AG10803 (cell line): ENCODE results near the gene PJA2.

Experiments used
- DNase-seq: peaks from one replicate; pipeline ENCODE4 v3.0.0; 2010; ENCODE audit warnings: low read depth
- H3K4me3 ChIP-seq: 2 replicates; pipeline ENCODE4 v1.5.1; 2011; ENCODE audit warnings: mild to moderate bottlenecking, low read length, control low read depth
- CTCF ChIP-seq: conservative IDR thresholded peaks from 2 replicates; pipeline ENCODE4 v1.5.1; 2011; ENCODE audit warnings: mild to moderate bottlenecking, low read length, control low read depth, inconsistent platforms

Gene PJA2

DNA sequence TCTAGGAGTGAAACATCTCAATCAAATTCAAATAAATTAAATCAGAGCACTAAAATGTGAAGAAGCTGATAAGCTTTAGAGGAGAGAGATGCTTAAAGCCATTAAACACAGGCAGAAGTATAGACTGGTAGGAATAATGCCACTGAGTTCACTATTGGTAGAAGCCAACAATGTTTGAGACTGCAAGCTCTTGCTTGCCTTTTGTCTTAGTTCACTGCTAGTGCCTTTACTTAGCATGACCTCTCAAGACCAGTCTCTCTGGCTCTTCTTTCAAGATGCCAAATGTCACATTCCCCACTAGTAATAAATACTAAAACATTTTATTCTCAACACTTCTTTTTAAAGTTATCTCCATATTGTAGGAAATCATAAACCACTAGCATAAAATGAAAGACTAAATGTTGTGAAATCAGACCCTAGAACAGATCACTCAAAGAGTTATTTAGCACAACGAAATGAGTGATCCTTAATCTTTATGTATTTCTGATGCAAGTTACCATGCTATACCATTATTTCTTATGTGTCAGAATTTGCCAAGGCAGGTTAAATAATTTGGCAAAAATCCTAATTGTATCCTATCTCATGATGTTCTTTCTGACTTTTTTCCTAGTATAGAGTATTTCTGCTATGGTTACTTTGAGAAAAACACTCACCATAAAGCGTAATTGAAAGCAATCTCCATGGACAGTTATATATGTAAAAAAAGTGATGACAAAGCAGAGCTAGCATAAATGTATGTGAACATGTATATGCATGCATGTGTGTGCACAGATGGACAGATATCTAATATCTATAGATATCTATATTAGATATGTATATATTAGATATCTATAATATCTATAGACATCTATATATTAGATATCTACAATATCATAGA lies 57.5 kb downstream of the PJA2 start:
- H3K4me3 ChIP-seq, result no peak overlapping the region
- TF ChIP-seq CTCF, result no peak
- DNase-seq, result no peak

- peak; percentile 11 for DNase-seq
- no peak for TF ChIP-seq CTCF
- H3K4me3 ChIP-seq, result no peak overlapping the region
Measured at GRCh38 chr5:109350537-109351270, 59.1 kb downstream of the PJA2 start.

- TF ChIP-seq CTCF, result no peak
- no peak for DNase-seq
- H3K4me3 ChIP-seq, result no peak overlapping the region
Measured at GRCh38 chr5:109349388-109349787, 60.4 kb downstream of the PJA2 start.

DNA sequence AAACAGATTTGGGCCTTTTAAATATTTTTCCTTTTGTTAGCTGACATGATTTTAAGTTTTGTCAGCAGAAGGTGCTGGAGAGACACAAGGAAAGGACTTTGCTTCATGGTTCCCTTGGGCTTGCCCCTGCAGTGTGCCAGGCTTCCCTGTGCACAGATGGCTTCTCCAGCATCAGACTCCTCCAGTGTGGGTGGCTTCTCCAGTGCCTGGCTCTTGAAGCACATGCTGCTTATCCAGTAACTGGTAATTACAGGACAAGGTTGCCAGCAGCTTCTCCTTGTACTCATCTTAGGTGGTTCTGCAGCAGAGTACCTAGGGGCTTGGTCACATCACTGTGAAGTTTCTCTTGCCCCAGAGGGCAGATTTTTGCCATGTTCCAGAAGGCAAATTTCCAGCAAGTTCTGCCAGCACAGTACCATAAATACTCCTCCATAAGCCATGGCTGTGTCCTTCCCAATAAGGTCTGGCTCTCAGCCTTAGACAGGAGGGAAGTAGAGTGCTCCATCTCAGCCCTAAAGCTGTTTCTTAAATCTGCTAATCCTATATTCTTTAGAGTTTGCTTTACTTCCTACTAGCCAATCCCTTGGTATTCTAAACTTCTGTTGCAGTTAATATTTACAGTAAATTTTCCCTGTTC lies 62.4 kb downstream of the PJA2 start:
- no peak for TF ChIP-seq CTCF
- no peak overlapping the region for H3K4me3 ChIP-seq
- no peak for DNase-seq

GRCh38 chr5:109345699-109346098 lies 64.1 kb downstream of the PJA2 start:
- TF ChIP-seq CTCF, result no peak
- no peak overlapping the region for H3K4me3 ChIP-seq
- peak; percentile 10 for DNase-seq

DNA sequence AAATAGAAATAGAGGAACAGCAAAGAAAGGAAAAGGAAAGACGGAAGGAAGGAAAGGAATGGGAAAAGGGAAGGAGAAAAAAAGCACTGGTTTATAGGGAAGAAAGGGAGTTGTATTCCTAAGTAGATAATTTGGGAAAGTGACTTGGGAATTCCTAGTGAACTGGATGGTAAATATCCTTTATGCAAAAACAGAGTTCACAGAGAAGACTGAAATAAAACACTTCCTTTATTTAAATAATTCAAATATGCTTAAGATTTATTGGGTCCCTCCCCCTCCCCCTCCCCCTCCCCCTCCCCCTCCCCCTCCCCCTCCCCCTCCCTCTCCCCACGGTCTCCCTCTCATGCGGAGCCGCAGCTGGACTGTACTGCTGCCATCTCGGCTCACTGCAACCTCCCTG lies 69.4 kb downstream of the PJA2 start:
- TF ChIP-seq CTCF, result no peak
- no peak overlapping the region for H3K4me3 ChIP-seq
- no peak for DNase-seq
